ENCODE measurements around the gene SIKE1. TPM values are rescaled to one million over a fixed set of nuclear protein-coding genes. Genes with fewer than 3 reads are reported as not detected.

Gene SIKE1
- total RNA-seq, 1 donor from 2014 or later = 64.2 TPM

- no peak overlapping the region for H3K4me3 Mint-ChIP-seq (ENCODE audit: unreplicated experiment)
- Histone ChIP-seq H3K4me2 (ENCODE audit: low read length) (no peak overlapping the region), H3K4me1 (ENCODE audit: insufficient read depth, low read length) (no peaks in the 10 kb centered on the region), H3K27ac (ENCODE audit: low read depth, low read length) (no peak overlapping the region), H3K9ac (ENCODE audit: low read length) (no peak overlapping the region), H3K4me3 (ENCODE audit: insufficient read depth, low read depth, low read length) (no peak overlapping the region), H4K20me1 (ENCODE audit: insufficient read depth, low read length) (peaks cover 37% of the 10 kb centered on the region), H2AFZ (ENCODE audit: low read depth, low read length) (no peak overlapping the region), H3K36me3 (ENCODE audit: insufficient read depth, low read length) (peaks cover 77% of the 10 kb centered on the region), H3K27me3 (ENCODE audit: insufficient read depth, low read length) (no peaks in the 10 kb centered on the region), H3K79me2 (ENCODE audit: insufficient read depth, low read length) (peaks cover 68% of the 10 kb centered on the region), H3K9me3 (ENCODE audit: insufficient read depth, low read depth, low read length) (no peaks in the 10 kb centered on the region)
- DNase-seq (ENCODE audit: low read depth) (no peak), FAIRE-seq (no peak)
- TF ChIP-seq CTCF (IDR thresholded peaks at IDR 0.05; ENCODE audit: insufficient read depth, low read depth, low read length) = no peak
- TF ChIP-seq EZH2 (IDR thresholded peaks at IDR 0.05; ENCODE audit: insufficient read depth, low read length) = no peak
- H3K27ac Mint-ChIP-seq (ENCODE audit: unreplicated experiment) = no peak overlapping the region
- peaks cover 16% of the 10 kb centered on the region for H3K36me3 Mint-ChIP-seq (ENCODE audit: low read depth, unreplicated experiment)
- peaks cover 4% of the 10 kb centered on the region for H3K4me1 Mint-ChIP-seq (ENCODE audit: low read depth, unreplicated experiment)
- H3K9me3 Mint-ChIP-seq (ENCODE audit: unreplicated experiment) = no peaks in the 10 kb centered on the region
- H3K27me3 Mint-ChIP-seq (ENCODE audit: low read depth, unreplicated experiment) = no peaks in the 10 kb centered on the region
Observed at GRCh38 chr1:114729782-114730181, 50.7 kb downstream of the SIKE1 start.

DNA sequence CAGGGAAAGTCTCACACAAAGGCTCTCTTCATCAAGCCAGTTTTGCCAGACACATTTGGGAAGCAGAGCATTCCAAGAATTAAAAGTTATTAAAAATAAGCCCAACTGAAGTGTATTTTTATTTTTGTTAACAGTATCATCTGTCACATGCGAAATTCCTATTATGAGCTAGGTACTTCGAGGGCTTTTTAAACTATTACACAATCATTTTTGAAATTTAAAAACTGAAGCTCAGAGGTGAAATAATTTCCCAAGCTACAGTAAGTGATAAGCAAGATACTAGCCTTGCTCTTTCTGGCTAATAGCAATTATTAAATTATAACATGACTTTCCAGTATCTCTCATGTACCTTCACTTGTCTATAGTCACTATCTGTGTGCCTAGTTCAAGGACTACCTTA, 51.9 kb downstream of the SIKE1 start:
- H3K36me3 Mint-ChIP-seq (ENCODE audit: low read depth, unreplicated experiment) = peaks cover 13% of the 10 kb centered on the region
- FAIRE-seq = no peak
- no peak overlapping the region for H3K27ac ChIP-seq (ENCODE audit: low read depth, low read length)

More for the DNA sequence above, 51.9 kb downstream of the SIKE1 start:
- Mint-ChIP-seq H3K27me3 (ENCODE audit: low read depth, unreplicated experiment) (no peaks in the 10 kb centered on the region), H3K27ac (ENCODE audit: unreplicated experiment) (no peak overlapping the region), H3K4me1 (ENCODE audit: low read depth, unreplicated experiment) (peaks cover 10% of the 10 kb centered on the region), H3K9me3 (ENCODE audit: unreplicated experiment) (no peaks in the 10 kb centered on the region), H3K4me3 (ENCODE audit: unreplicated experiment) (no peak overlapping the region)
- no peak overlapping the region for H3K4me3 ChIP-seq (ENCODE audit: insufficient read depth, low read depth, low read length)
- no peaks in the 10 kb centered on the region for H3K27me3 ChIP-seq (ENCODE audit: insufficient read depth, low read length)
- TF ChIP-seq EZH2 (IDR thresholded peaks at IDR 0.05; ENCODE audit: insufficient read depth, low read length) (no peak), CTCF (IDR thresholded peaks at IDR 0.05; ENCODE audit: insufficient read depth, low read depth, low read length) (no peak)
- no peak overlapping the region for H3K4me2 ChIP-seq (ENCODE audit: low read length)
- no peak overlapping the region for H3K9ac ChIP-seq (ENCODE audit: low read length)
- H3K9me3 ChIP-seq (ENCODE audit: insufficient read depth, low read depth, low read length) = no peaks in the 10 kb centered on the region
- peaks cover 35% of the 10 kb centered on the region for H4K20me1 ChIP-seq (ENCODE audit: insufficient read depth, low read length)
- no peaks in the 10 kb centered on the region for H3K4me1 ChIP-seq (ENCODE audit: insufficient read depth, low read length)
- DNase-seq (ENCODE audit: low read depth) = no peak
- no peak overlapping the region for H2AFZ ChIP-seq (ENCODE audit: low read depth, low read length)
- H3K79me2 ChIP-seq (ENCODE audit: insufficient read depth, low read length) = peaks cover 66% of the 10 kb centered on the region
- H3K36me3 ChIP-seq (ENCODE audit: insufficient read depth, low read length) = peaks cover 72% of the 10 kb centered on the region

Data from astrocyte (in vitro differentiated cells and primary cell).